HUES6 (cell line): Measurements from ENCODE around the gene AGBL4.

Source experiments
- H3K27ac ChIP-seq: 2 replicates; pipeline ENCODE4 v1.7.0; 2013; ENCODE audit warnings: low read depth, mild to moderate bottlenecking, low read length, inconsistent platforms
- H3K27me3 ChIP-seq: 2 replicates; pipeline ENCODE4 v1.6.1; 2013; ENCODE audit warnings: low read length; ENCODE audit not compliant: control insufficient read depth, insufficient read depth
- H3K36me3 ChIP-seq: 2 replicates; pipeline ENCODE4 v1.6.1; 2013; ENCODE audit warnings: low read length; ENCODE audit not compliant: control insufficient read depth, insufficient read depth
- H3K4me1 ChIP-seq: 2 replicates; pipeline ENCODE4 v1.6.1; 2013; ENCODE audit warnings: low read length; ENCODE audit not compliant: control insufficient read depth, insufficient read depth
- H3K4me3 ChIP-seq: 2 replicates; pipeline ENCODE4 v1.5.1; 2013; ENCODE audit warnings: low read depth, low read length
- H3K9ac ChIP-seq: one replicate; pipeline ENCODE4 v1.6.1; 2013; ENCODE audit warnings: mild to moderate bottlenecking, low read length
- H3K9me3 ChIP-seq: 2 replicates; pipeline ENCODE4 v1.6.1; 2013; ENCODE audit warnings: low read depth, low read length; ENCODE audit not compliant: control insufficient read depth, insufficient read depth

AGBL4 gene

DNA sequence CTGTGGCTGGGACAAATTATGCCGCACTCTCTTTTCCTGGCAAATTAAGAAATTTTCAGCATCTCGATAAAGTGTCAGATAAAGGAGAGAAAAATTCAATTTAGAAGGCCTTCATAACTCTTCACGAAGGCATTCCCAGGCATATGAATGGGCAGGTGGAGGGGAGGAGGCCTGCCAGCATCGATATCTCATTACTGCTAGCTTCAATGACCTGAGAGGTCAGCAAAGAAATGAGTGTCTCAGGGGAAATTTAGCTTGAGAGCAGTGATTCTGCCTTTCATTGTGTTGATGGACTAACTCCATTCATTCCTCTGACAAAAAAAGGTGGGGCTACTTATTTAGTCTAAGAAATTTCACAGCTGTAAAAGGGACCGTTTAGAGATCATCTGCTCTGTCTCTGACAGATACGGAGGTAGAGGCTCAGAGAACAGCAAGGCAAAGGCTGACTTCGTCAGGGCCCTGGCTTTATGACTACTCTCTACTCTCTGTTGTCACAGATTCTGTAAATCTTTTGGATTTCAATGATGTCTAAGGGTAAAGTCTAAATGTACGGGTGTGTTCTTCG, 1035.0 kb downstream of the AGBL4 start:
- no peaks in the 10 kb centered on the region for H3K27me3 ChIP-seq
- H3K4me1 ChIP-seq = no peaks in the 10 kb centered on the region
- no peak overlapping the region for H3K9ac ChIP-seq
- H3K27ac ChIP-seq = no peak overlapping the region
- H3K4me3 ChIP-seq = no peak overlapping the region
- H3K9me3 ChIP-seq = no peaks in the 10 kb centered on the region
- no peaks in the 10 kb centered on the region for H3K36me3 ChIP-seq

DNA sequence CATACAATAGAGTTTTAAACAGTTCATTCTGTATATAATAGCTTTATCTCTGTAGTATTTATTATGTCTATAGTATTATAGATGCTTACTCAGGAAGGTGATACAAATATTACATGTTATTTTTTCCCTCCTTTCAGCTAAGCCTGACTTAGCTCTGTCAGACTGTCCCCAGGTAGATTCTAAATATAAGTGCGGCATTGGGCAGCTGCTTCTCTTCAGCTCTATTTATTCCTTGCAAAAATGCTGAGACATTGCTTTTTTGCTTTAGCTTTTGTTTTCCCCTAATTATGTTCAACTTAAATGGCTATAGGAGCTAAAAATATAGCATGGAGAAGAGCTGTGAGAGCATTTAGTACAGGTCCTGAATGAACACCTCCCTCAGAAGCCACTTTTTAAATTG, 1043.8 kb downstream of the AGBL4 start:
- H3K4me3 ChIP-seq = no peak overlapping the region
- no peaks in the 10 kb centered on the region for H3K4me1 ChIP-seq
- H3K27me3 ChIP-seq = no peaks in the 10 kb centered on the region
- H3K27ac ChIP-seq = no peak overlapping the region
- H3K9ac ChIP-seq = no peak overlapping the region
- H3K9me3 ChIP-seq = no peaks in the 10 kb centered on the region
- no peaks in the 10 kb centered on the region for H3K36me3 ChIP-seq

DNA sequence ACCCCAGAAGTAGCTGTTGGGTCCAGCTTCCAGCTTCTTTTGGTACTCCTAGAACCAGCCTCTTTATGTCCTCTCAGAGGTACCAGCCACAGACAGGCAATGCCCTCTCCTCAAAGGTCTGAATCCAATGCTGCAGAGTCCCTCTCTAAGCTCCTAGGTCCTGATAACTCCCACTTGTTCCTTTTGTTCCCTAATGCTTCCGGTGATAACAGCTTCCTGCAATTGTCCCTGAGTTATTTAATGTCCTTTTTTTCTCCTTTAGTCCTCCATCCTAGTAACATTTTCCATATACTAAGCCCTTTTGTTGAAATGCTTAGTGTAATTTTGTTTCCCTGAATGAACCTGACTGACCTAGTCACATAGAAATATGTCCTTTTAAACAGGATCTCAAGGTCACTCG, 1045.3 kb downstream of the AGBL4 start:
- Histone ChIP-seq H3K4me3 (no peak overlapping the region), H3K4me1 (no peaks in the 10 kb centered on the region), H3K36me3 (no peaks in the 10 kb centered on the region), H3K27ac (no peak overlapping the region), H3K9ac (no peak overlapping the region), H3K9me3 (no peaks in the 10 kb centered on the region), H3K27me3 (no peaks in the 10 kb centered on the region)

DNA sequence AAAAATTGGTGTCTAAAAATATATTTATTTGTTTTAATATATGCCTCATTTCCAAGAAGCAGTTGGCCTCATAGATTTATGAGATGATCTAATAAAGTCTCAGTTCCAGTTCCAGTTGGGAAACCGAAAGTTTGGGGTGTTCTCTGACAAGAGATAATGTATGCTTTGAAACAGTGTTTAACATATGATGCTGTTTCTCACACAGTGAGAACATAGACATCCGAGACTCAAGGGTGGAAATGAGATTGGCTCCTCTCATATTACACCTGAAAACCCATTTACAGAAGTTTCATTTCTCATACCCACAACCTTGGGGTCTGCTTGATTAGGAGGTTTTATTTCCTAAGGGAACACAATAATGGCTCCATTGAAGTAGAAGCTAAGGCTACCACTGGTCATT, 1046.5 kb downstream of the AGBL4 start:
- no peaks in the 10 kb centered on the region for H3K36me3 ChIP-seq
- no peaks in the 10 kb centered on the region for H3K9me3 ChIP-seq
- H3K27ac ChIP-seq = no peak overlapping the region
- H3K4me1 ChIP-seq = no peaks in the 10 kb centered on the region
- H3K4me3 ChIP-seq = no peak overlapping the region
- H3K9ac ChIP-seq = no peak overlapping the region
- H3K27me3 ChIP-seq = no peaks in the 10 kb centered on the region

DNA sequence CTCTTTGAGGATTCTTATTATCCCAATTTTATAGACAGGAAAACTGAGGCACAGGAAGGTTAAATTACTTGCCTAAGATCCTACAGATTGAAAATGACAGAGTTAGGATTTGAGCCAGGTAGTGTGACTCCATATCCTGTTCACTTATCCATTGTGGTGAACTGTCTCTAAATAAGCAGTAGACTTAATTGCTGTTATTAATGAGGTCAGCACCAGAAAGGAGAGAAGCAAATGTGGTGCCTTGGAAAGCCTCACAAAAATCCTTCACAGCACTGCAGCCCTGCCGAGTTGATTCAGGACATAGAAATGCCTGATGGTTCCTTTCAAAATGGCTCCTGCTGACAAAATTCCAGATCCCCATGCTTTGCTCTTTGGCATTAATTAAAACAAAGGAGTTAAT, 1053.8 kb downstream of the AGBL4 start:
- no peaks in the 10 kb centered on the region for H3K4me1 ChIP-seq
- H3K36me3 ChIP-seq = no peaks in the 10 kb centered on the region
- H3K27ac ChIP-seq = no peak overlapping the region
- no peak overlapping the region for H3K4me3 ChIP-seq
- no peaks in the 10 kb centered on the region for H3K9me3 ChIP-seq
- H3K27me3 ChIP-seq = no peaks in the 10 kb centered on the region
- no peak overlapping the region for H3K9ac ChIP-seq

DNA sequence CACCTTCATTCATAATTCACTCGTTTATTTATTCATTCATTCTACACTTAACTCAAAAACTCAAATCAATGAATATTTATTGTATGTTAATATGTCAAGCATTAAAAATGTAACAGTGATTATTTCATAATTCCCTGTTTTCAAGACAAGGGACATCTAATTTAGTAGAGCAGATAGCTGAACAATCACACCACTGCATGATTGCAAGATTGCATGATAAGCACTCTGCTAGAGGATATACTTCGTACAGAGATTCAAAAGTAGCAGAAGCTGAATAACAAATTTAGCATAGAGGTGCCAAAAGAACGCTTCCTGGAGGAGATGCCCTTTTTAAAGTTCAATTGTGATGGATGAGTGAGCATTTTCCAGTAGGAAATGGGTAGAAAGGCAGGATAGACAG, 1056.4 kb downstream of the AGBL4 start:
- Histone ChIP-seq H3K27ac (no peak overlapping the region), H3K4me3 (no peak overlapping the region), H3K4me1 (no peaks in the 10 kb centered on the region), H3K9me3 (no peaks in the 10 kb centered on the region), H3K36me3 (no peaks in the 10 kb centered on the region), H3K27me3 (no peaks in the 10 kb centered on the region), H3K9ac (no peak overlapping the region)

DNA sequence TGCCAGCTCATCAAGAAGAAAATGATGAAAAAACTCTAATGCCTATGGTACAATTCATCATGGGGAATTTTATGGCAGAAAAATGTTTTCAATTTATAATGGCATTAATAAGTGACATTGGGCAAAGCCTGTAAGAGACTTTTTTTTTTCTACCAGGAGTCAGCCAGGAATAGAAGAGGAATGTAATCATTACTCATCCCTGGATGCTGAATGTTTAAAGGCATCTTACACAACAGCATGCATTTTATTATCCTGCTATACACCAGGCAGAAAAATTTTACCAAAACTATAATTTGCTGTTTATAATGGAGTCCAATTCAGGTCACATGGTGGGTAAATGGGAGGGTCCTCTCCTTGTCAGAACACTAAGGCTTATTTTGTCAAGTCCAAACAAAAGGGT, 1057.2 kb downstream of the AGBL4 start:
- Histone ChIP-seq H3K4me1 (no peaks in the 10 kb centered on the region), H3K36me3 (no peaks in the 10 kb centered on the region), H3K4me3 (no peak overlapping the region), H3K27ac (no peak overlapping the region), H3K9me3 (no peaks in the 10 kb centered on the region), H3K9ac (no peak overlapping the region), H3K27me3 (no peaks in the 10 kb centered on the region)

DNA sequence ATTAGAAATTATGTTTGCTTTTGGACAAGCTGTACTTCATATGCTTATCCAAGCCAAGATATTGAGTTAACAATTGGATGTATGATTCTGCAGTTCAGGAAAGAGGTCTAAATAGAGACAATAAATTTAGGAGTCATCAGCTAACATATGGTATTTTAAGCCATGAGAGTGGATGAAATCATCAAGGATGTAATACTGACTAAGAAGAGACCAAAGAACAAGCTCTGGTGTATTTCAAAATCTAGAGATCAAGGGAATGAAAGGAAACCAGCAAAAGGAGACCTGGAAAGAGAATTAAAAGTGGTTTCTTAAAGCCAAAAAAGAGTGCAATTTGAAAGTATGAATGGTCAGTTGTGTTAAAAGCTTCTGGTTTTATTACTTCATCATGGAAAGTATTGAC, 1063.4 kb downstream of the AGBL4 start:
- no peaks in the 10 kb centered on the region for H3K27me3 ChIP-seq
- no peaks in the 10 kb centered on the region for H3K4me1 ChIP-seq
- no peak overlapping the region for H3K27ac ChIP-seq
- H3K36me3 ChIP-seq = no peaks in the 10 kb centered on the region
- no peak overlapping the region for H3K4me3 ChIP-seq
- no peaks in the 10 kb centered on the region for H3K9me3 ChIP-seq
- no peak overlapping the region for H3K9ac ChIP-seq

DNA sequence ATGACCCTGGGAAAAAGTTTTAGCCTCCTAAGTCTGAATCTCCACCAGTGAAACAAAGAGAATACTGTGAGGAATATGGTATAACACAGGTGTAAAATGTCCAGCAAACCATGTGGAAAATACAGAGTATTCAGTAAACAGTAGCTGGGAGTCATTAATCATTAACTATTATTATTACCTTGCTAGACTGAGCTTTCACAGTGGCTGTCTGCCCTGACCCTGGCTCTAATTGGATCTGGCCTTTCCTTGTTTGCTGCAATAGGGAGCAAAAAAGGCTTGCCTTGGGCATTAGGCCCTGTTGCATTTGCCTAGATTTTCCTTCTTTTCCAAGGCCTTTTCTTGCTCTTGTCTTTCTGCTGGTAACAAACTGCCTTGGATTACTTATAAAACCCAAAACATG, 1068.0 kb downstream of the AGBL4 start:
- no peaks in the 10 kb centered on the region for H3K27me3 ChIP-seq
- no peaks in the 10 kb centered on the region for H3K9me3 ChIP-seq
- no peak overlapping the region for H3K4me3 ChIP-seq
- no peaks in the 10 kb centered on the region for H3K4me1 ChIP-seq
- no peak overlapping the region for H3K9ac ChIP-seq
- no peaks in the 10 kb centered on the region for H3K36me3 ChIP-seq
- no peak overlapping the region for H3K27ac ChIP-seq

DNA sequence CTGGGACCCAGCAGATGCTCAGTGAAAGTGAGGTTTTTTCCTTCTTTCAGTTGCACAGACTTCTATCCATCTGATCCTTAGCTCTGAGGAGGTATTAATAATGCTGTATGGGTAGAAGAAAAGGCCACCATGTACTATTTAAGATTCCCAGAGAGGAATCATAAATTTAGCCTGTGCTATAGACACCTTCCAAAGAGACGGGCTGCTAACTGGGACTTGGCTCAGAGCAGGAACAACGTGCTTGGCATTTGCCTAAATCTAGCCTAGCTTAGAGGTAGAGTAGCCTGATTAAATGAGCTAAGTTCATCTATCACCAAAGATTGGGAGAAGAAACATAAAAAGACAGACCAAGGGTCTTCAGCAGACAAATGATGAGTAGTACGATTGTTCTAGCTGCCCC, 1070.1 kb downstream of the AGBL4 start:
- Histone ChIP-seq H3K9ac (no peak overlapping the region), H3K27ac (no peak overlapping the region), H3K36me3 (no peaks in the 10 kb centered on the region), H3K4me1 (no peaks in the 10 kb centered on the region), H3K4me3 (no peak overlapping the region), H3K27me3 (no peaks in the 10 kb centered on the region), H3K9me3 (no peaks in the 10 kb centered on the region)

DNA sequence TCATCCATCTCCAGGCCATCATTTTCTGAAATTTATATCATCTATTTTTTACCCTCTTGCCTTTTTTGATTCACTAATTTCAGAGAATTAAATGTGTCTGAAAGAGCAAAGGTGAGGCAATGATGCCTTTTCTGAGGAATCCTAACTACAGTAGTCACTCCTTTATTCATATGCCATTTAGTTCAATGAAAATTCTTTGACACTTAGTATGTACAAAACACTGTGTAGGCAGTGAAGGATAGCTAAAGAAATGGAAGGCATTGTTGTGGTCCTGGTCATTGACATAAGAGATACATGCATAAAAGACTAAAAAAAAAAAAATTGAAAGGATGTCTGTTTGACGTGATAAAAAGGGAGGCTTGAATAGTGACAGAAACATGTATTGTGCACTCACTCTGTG, 1075.2 kb downstream of the AGBL4 start:
- no peaks in the 10 kb centered on the region for H3K27me3 ChIP-seq
- H3K27ac ChIP-seq = no peak overlapping the region
- H3K9ac ChIP-seq = no peak overlapping the region
- H3K36me3 ChIP-seq = no peaks in the 10 kb centered on the region
- no peak overlapping the region for H3K4me3 ChIP-seq
- no peaks in the 10 kb centered on the region for H3K9me3 ChIP-seq
- H3K4me1 ChIP-seq = no peaks in the 10 kb centered on the region
